Activated CD8-positive, alpha-beta T cell treated with anti-CD3 and anti-CD28 coated beads, Interleukin-2, amount 10 ng/mL, durations not matched to agents 7 days and 5 days (primary cell): Measurements from ENCODE around the gene OR2T5. TPM values are rescaled to one million over a fixed set of nuclear protein-coding genes. Genes with fewer than 3 reads are reported as not detected.
"Not testable (repeated sequence)": the region's sequence is repeated elsewhere in the genome, so short reads cannot be mapped to it uniquely, and the experiment has no call there.

Source experiments
- ATAC-seq: fragments of 150-1000 bp; cut with Tn5 transposase; one replicate; pipeline ENCODE4 v1.10.0; 2021; ENCODE audit warnings: moderate library complexity
- CTCF ChIA-PET: fragments of 350-600 bp; sonication (Branson Sonifier 250); formaldehyde crosslinking; loops from one replicate; lab custom pipeline; 2021; ENCODE audit warnings: antibody characterized with exemption; lab: Charles Lee
- POLR2A ChIA-PET: fragments of 350-600 bp; sonication (Branson Sonifier 250); formaldehyde crosslinking; loops from one replicate; lab custom pipeline; 2021; ENCODE audit warnings: antibody characterized with exemption; lab: Charles Lee
- DNase-seq: peaks from one replicate; pipeline ENCODE4 v3.0.0-alpha.2; 2020
- H3K27ac Mint-ChIP-seq: one replicate; pipeline ENCODE4 v1.8.0; 2021; ENCODE audit warnings: mild to moderate bottlenecking, mixed read lengths
- H3K27me3 Mint-ChIP-seq: one replicate; pipeline ENCODE4 v1.8.0; 2021; ENCODE audit warnings: low read depth, mixed read lengths
- H3K36me3 Mint-ChIP-seq: one replicate; pipeline ENCODE4 v1.8.0; 2021; ENCODE audit warnings: low read depth, mixed read lengths
- H3K4me1 Mint-ChIP-seq: one replicate; pipeline ENCODE4 v1.8.0; 2021; ENCODE audit warnings: low read depth, mixed read lengths
- H3K4me3 Mint-ChIP-seq: one replicate; pipeline ENCODE4 v1.8.0; 2021; ENCODE audit warnings: mild to moderate bottlenecking, mixed read lengths
- H3K9me3 Mint-ChIP-seq: one replicate; pipeline ENCODE4 v1.8.0; 2022; ENCODE audit warnings: mixed read lengths; ENCODE audit not compliant: insufficient read depth
- total RNA-seq, 2 experiments: library from RNA; stranded (reverse); gene quantifications; one replicate each; pipeline ENCODE4 v1.2.3, GENCODE V29; 2021

The OR2T5 gene
- total RNA-seq, 2 experiments from 2014 or later: not detected

DNA sequence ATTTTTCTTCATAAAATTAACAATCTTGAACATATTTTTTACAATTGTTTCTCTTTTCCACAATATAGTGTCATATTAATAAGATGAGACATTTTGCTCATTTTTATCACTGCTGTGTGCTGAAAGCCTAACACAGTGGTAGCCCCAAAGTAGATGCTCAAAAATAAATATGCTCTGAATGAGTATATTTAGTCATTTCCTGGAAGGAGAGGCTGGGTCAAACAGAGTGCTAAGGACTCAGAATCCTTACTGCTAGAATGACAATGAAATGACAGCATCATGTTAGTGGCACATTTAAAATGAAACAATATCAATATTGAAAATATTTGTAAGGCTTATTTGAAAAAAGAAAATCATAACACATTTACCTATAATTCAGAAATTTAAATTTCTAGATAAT, 49.1 kb downstream of the OR2T5 start:
- H3K36me3 Mint-ChIP-seq, DNase-seq, H3K4me1 Mint-ChIP-seq, H3K27me3 Mint-ChIP-seq, H3K27ac Mint-ChIP-seq, H3K4me3 Mint-ChIP-seq, H3K9me3 Mint-ChIP-seq, POLR2A ChIA-PET, CTCF ChIA-PET, ATAC-seq: not testable (repeated sequence)

Other genes starting within 250 kb of the OR2T5 start
- gene OR2T33, start 210.6 kb upstream of the OR2T5 start, total RNA-seq: not detected
- not detected for gene OR2T12, start 185.2 kb upstream of the OR2T5 start, total RNA-seq
- gene OR2M7, start 164.0 kb upstream of the OR2T5 start, total RNA-seq: not detected
- gene OR14C36, start 139.8 kb upstream of the OR2T5 start, total RNA-seq: not detected
- not detected for gene OR2T4, start 126.9 kb upstream of the OR2T5 start, total RNA-seq
- gene OR2T6, start 112.8 kb upstream of the OR2T5 start, total RNA-seq: not detected
- gene OR2T1, start 85.5 kb upstream of the OR2T5 start, total RNA-seq: not detected
- not detected for gene OR2T2, start 43.0 kb upstream of the OR2T5 start, total RNA-seq
- gene OR2T3, start 15.2 kb upstream of the OR2T5 start, total RNA-seq: not detected
- not detected for gene OR2G6, start 19.5 kb downstream of the OR2T5 start, total RNA-seq
- gene OR2T29, start 74.2 kb downstream of the OR2T5 start, total RNA-seq: not detected
- not detected for gene OR2T34, start 86.2 kb downstream of the OR2T5 start, total RNA-seq
- not detected for gene OR2T10, start 109.1 kb downstream of the OR2T5 start, total RNA-seq
- gene OR2T11, start 146.5 kb downstream of the OR2T5 start, total RNA-seq: not detected
- not detected for gene OR2T35, start 156.7 kb downstream of the OR2T5 start, total RNA-seq
- gene OR2T27, start 166.9 kb downstream of the OR2T5 start, total RNA-seq: not detected
- gene OR14I1, start 214.2 kb downstream of the OR2T5 start, total RNA-seq: not detected